GM21737 (cell line): ENCODE measurements around the gene NUDT12.

Source experiments
- ATAC-seq: cut with Tn5 transposase; IDR thresholded peaks from one replicate; pipeline ENCODE4 v1.9.1; 2021; ENCODE audit warnings: mild to moderate bottlenecking, moderate library complexity; ENCODE audit not compliant: unreplicated experiment

Gene NUDT12

GRCh38 chr5:103541569-103541968, 21.0 kb downstream of the NUDT12 start:
- no peak for ATAC-seq

- no peak for ATAC-seq
Measured at GRCh38 chr5:103541114-103541513, 21.5 kb downstream of the NUDT12 start.

GRCh38 chr5:103539376-103540330, 22.9 kb downstream of the NUDT12 start:
- ATAC-seq = no peak

- no peak for ATAC-seq
Measured at GRCh38 chr5:103532086-103532734, 30.4 kb downstream of the NUDT12 start.

GRCh38 chr5:103526164-103526915, 36.2 kb downstream of the NUDT12 start:
- ATAC-seq = no peak

- ATAC-seq = no peak
Measured at GRCh38 chr5:103525361-103525760, 37.2 kb downstream of the NUDT12 start.

- no peak for ATAC-seq
Measured at GRCh38 chr5:103523319-103523718, 39.3 kb downstream of the NUDT12 start.

GRCh38 chr5:103522586-103522985, 40.0 kb downstream of the NUDT12 start:
- ATAC-seq = no peak

GRCh38 chr5:103519550-103519949, 43.0 kb downstream of the NUDT12 start:
- ATAC-seq = no peak

- no peak for ATAC-seq
Measured at GRCh38 chr5:103514371-103514770, 48.2 kb downstream of the NUDT12 start.

GRCh38 chr5:103513701-103514100, 48.9 kb downstream of the NUDT12 start:
- no peak for ATAC-seq

- no peak for ATAC-seq
Measured at GRCh38 chr5:103512500-103512899, 50.1 kb downstream of the NUDT12 start.

- ATAC-seq = no peak
Measured at GRCh38 chr5:103511554-103511885, 51.1 kb downstream of the NUDT12 start.

- ATAC-seq = no peak
Measured at GRCh38 chr5:103510851-103511553, 51.6 kb downstream of the NUDT12 start.

- ATAC-seq = no peak
Measured at GRCh38 chr5:103505581-103506305, 56.8 kb downstream of the NUDT12 start.

GRCh38 chr5:103503066-103503465, 59.5 kb downstream of the NUDT12 start:
- ATAC-seq = no peak

GRCh38 chr5:103502662-103503061, 59.9 kb downstream of the NUDT12 start:
- ATAC-seq = no peak
